ENCODE data around the gene LPP.

GRCh38 chr3:188248036-188248561, 94.1 kb downstream of the LPP start:
- TF ChIP-seq POLR2AphosphoS5 (IDR thresholded peaks at IDR 0.05) = no peak
- TF ChIP-seq, protein P1, sequence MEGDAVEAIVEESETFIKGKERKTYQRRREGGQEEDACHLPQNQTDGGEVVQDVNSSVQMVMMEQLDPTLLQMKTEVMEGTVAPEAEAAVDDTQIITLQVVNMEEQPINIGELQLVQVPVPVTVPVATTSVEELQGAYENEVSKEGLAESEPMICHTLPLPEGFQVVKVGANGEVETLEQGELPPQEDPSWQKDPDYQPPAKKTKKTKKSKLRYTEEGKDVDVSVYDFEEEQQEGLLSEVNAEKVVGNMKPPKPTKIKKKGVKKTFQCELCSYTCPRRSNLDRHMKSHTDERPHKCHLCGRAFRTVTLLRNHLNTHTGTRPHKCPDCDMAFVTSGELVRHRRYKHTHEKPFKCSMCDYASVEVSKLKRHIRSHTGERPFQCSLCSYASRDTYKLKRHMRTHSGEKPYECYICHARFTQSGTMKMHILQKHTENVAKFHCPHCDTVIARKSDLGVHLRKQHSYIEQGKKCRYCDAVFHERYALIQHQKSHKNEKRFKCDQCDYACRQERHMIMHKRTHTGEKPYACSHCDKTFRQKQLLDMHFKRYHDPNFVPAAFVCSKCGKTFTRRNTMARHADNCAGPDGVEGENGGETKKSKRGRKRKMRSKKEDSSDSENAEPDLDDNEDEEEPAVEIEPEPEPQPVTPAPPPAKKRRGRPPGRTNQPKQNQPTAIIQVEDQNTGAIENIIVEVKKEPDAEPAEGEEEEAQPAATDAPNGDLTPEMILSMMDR (IDR thresholded peaks at IDR 0.05) = no peak
- no peak for TF ChIP-seq POLR2A (IDR thresholded peaks at IDR 0.05)
